ENCODE data around the gene DAAM1.

DAAM1 gene

GRCh38 chr14:59254146-59254910 is 65.9 kb downstream of the DAAM1 start:
- peak in 19 of 56 donors; percentile 0 to 31 (median 6) for DNase-seq

GRCh38 chr14:59254911-59255545 is 66.6 kb downstream of the DAAM1 start:
- DNase-seq = no peak

DNA sequence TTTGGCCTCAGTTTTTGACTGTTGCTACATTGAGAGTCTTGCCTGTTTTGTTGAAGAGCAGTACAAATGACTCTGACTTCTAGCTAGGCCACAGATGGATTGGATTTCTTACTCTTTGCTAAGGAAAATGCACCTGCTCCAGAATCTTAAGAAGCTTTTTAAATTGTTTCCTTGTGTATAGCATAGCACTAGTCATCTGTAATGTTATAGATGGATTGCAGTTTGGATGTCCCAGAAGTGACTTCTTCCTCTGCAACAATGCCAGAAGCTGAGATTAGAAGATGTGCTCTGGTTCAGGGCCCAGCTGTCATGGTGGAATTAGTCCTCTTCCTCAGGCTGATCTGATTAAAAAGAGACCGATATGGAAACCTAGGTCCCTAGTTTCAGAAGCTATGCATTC is 67.9 kb downstream of the DAAM1 start:
- DNase-seq = no peak

DNA sequence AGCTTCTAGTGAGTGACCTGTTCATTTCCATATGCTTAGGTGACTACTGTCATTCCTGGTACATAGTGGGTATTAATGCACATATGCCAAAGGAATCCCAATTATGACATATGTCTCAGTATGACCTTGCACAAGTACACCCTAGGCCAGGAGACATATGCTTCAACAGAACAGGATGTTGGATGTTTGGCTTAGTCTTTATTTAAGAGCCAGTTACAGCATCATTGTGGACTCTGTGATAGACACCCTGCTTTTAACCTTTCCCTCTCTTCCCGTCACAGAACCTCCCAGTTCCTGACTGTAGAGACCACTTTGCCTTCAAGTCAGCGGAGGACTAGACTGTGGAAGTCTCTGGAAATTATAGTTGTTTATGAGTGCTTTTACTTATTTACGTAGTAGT is 72.9 kb downstream of the DAAM1 start:
- DNase-seq = no peak

DNA sequence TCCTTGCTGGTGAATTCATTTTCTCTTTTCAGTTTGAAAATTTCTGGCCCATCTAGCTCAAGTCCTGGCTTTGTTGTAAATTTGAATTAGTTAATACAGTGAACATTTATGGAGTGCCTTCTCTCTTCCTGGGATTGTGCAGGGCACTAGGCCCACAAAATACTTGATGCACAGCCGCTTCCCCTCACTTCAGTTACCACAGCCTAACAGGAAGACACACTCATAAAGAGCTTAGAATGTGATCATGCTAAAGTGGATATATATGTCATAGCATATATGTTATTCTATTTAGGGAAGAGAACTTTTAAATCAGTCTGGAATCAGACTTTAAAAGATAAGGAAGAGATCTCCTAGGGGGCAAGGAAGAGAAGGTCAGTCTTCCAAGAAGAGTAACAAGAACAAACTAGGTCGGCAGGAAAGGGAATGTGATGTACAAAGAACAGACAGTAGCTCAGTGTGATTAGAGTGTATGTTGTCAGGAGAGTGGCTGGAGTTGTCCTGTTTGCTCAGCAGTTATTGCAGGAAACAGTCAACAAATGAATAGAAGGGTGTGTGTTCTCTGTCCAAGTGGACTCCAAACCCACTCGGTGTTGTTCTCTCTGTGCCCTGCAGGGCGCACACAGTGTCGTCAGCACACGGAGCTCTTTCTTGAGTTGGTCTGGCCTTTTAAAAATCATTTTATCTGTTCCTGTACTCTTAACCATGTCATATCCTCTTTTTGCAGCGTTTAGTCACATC is 74.4 kb downstream of the DAAM1 start:
- no peak for DNase-seq

DNA sequence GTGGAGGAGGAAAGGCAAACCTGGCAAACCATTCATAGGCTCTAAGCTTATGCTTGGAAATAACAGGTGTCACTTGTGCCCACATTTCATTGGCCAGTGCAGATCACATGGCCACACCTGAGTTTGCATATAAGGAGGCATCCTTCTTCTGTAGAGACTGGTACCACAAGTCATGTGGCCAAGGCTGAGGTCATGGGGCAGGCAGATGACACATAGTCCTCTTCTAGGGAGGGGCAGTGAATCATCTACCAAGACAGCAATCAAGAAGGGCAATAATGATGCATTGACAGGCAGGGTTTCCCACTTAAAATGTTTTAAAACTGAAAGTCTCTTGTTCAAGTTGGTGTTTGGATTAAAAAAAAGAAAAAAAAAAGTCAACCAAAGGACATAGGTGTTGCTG is 77.3 kb downstream of the DAAM1 start:
- DNase-seq = no peak

DNA sequence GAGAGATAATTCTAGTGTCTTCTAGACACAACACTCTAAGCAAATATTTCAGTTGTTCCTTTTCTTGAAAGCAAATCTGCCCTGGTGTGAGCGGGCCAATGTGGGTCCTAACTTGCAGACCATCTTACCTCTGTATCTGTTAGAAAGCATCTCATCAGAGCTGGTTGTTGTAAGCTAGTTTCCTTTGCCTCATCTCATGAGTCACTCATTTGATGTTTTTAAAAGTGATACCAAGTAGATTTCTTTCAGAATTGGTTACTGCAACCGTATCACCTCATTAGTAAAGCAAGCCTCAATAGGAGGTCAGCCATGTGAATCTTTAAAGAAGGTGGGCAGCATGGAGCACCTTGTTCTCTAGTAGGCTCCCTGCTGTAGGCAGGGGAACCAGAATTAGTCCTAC is 78.6 kb downstream of the DAAM1 start:
- no peak for DNase-seq

DNA sequence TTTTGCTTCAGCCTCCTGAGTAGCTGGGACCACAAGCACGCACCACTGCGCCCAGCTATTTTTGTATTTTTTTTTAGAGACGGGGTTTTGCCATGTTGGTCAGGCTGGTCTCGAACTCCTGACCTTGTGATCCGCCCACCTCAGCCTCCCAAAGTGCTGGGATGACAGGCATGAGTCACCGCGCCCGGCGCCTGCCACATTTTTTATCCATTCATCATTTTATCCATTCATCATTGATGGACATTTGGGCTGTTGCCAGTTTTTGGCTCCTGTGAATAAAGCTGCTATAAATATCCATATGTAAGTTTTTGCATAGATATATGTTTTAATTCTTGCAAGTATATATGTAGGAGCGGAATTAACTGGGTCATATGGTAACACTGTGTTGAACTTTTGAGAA is 79.5 kb downstream of the DAAM1 start:
- no peak for DNase-seq

DNA sequence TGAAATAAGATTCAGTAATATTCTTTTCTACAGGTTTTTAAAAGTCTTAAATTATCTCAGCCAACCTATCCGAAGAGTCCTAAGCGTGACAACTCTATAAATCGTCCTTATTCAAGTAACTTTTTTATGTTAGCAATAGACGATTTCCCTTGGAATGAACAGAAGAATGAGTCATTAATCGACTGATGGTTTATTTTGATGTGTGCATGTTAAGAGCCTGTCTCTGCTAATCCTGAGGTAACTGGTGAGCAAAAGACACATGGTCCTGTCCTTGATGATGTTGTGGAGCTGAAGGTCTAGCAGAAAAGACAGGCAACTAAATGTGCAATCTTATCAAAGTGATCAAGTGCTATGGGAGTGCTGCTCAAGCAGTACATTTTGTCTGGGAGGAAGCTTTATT is 80.4 kb downstream of the DAAM1 start:
- no peak for DNase-seq

- no peak for DNase-seq
Observed at GRCh38 chr14:59269466-59269865, 81.0 kb downstream of the DAAM1 start.

- DNase-seq = no peak
Observed at GRCh38 chr14:59271256-59271655, 82.8 kb downstream of the DAAM1 start.

DNA sequence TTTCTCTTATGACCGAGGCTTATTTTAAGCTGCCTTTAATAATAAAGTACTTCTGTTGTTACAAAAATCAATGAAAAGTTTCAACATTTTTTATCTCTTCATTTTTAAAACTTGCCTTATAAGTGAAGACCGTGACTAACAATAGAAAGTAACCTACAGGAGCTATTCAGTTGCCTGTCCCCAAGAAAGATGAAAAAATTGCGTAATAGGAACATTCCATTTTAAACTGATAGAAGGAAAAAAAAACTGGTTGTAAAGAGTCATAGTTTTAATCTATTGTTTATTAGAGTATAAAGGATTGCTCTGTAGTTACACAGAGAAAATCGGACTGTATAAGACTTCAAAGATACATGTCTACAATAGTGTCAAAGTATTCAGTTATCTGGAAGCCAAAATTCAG is 83.3 kb downstream of the DAAM1 start:
- DNase-seq = no peak

GRCh38 chr14:59272633-59273032 is 84.2 kb downstream of the DAAM1 start:
- no peak for DNase-seq

DNA sequence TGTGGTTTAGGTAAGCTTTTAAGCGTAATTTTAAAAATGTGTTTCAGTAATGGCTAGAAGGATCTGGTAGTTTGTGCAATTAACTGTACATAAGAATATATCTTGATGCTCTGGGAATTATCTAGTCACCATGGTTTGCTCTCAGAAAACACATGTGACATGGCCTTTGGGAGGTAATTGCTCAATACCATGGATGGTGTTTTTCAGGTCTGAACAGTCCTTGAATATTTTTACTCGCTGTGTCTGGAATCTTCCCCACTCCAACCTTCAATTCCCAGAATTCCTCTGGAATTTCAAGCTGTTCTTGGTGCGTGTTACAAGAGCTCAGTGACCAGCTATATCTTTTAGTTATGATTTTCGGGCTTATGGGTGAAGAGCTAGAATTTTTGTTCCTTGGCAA is 85.3 kb downstream of the DAAM1 start:
- DNase-seq = no peak

DNA sequence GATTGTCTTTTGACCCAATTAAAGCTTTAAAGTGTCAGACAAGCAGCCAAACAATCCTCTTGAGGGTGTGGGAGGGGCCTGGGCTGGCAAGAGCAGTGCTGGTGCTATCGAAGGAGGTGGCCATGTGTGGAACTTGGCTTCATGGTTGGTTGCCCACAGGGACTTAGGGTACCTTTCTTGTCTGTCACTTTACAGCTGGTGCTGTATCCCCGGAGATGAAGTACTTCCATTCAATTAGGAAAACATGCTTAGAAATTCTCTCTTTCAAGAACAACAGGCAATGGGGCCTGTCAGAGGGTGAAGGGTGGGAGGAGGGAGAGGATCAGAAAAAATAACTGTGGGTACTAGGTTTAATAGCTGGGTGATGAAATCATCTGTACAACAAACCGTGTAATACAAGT is 86.5 kb downstream of the DAAM1 start:
- peak in 19 of 56 donors; percentile 1 to 44 (median 12) for DNase-seq

DNA sequence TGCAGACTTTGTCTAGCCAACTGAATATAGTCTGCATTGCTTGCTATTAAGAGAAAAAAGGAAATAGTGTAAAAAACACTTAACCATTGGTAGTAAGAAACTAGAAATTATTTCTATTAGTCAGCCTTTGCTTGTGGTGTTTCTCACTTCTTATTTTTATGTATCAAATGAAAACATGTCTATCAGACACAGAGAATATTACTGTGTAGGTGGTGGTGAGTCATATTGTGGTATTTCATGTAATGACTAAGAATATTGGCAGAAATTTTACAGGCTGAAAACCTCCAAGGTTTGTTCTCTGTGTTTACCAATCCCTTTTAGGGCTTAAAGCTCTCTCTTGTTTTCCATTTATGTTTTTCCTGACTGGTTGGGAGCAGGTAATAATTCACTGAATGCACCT is 87.2 kb downstream of the DAAM1 start:
- DNase-seq = no peak

DNA sequence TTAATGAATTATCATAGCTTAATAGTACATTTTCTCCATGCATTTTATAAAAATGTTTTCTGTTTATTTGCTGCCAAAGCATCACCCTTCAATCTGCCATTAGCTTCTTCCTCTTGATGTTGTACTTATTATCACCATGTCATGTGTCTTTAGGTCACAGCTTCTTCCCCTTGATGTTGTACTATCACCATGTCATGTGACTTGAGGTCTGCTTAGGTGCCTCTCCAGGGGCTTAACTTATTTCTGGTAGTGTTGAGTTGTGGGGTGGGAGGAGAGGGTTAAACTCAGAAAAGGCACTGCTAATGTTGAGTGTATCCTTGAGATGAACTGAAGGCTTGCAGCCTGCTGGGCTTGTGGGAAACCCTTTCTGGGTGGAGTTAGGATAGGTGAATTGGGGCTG is 87.8 kb downstream of the DAAM1 start:
- no peak for DNase-seq

- no peak for DNase-seq
Observed at GRCh38 chr14:59277659-59278058, 89.2 kb downstream of the DAAM1 start.

- no peak for DNase-seq
Observed at GRCh38 chr14:59278111-59278510, 89.6 kb downstream of the DAAM1 start.

- DNase-seq = no peak
Observed at GRCh38 chr14:59280961-59281360, 92.5 kb downstream of the DAAM1 start.

- no peak for DNase-seq
Observed at GRCh38 chr14:59281609-59282377, 93.3 kb downstream of the DAAM1 start.

GRCh38 chr14:59282378-59282765 is 93.9 kb downstream of the DAAM1 start:
- no peak for DNase-seq

Data from nucleus accumbens (tissue), 56 donors.